Measurements from ENCODE around the gene CPA4.

GRCh38 chr7:130277763-130278643 lies 15.0 kb upstream of the CPA4 start:
- TF ChIP-seq POLR2A (IDR thresholded peaks at IDR 0.05) = no peak
- TF ChIP-seq, protein P1, sequence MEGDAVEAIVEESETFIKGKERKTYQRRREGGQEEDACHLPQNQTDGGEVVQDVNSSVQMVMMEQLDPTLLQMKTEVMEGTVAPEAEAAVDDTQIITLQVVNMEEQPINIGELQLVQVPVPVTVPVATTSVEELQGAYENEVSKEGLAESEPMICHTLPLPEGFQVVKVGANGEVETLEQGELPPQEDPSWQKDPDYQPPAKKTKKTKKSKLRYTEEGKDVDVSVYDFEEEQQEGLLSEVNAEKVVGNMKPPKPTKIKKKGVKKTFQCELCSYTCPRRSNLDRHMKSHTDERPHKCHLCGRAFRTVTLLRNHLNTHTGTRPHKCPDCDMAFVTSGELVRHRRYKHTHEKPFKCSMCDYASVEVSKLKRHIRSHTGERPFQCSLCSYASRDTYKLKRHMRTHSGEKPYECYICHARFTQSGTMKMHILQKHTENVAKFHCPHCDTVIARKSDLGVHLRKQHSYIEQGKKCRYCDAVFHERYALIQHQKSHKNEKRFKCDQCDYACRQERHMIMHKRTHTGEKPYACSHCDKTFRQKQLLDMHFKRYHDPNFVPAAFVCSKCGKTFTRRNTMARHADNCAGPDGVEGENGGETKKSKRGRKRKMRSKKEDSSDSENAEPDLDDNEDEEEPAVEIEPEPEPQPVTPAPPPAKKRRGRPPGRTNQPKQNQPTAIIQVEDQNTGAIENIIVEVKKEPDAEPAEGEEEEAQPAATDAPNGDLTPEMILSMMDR (IDR thresholded peaks at IDR 0.05) = peak in 5 of 6 experiments; percentile 29 to 45 (median 43)
